SU-DHL-6 (cell line): ENCODE data around the gene PCDHGB4.

Experiments
- H2AFZ ChIP-seq: fragments of 200-600 bp; sonication (generic); 2 replicates; pipeline ENCODE4 v1.6.1; 2014; ENCODE audit warnings: low read depth, mild to moderate bottlenecking, moderate library complexity, mixed read lengths, antibody characterized with exemption, low read length; ENCODE audit not compliant: severe bottlenecking
- H3F3A ChIP-seq: fragments of 200-600 bp; shearing (Covaris generic); 2 replicates; pipeline ENCODE4 v1.6.0; 2016; ENCODE audit warnings: antibody characterized with exemption, mild to moderate bottlenecking; ENCODE audit not compliant: insufficient read depth
- H3K27ac ChIP-seq: fragments of 200-600 bp; sonication (generic); 2 replicates; pipeline ENCODE4 v1.5.1; 2016; ENCODE audit warnings: low read depth, mild to moderate bottlenecking, low read length, moderate library complexity, mixed read lengths
- H3K27me3 ChIP-seq: fragments of 200-600 bp; sonication (generic), shearing (Covaris generic); 2 replicates; pipeline ENCODE4 v1.6.0; 2014; ENCODE audit warnings: mild to moderate bottlenecking, low read length
- H3K36me3 ChIP-seq: fragments of 200-600 bp; sonication (generic); 2 replicates; pipeline ENCODE4 v1.6.1; 2014; ENCODE audit warnings: mild to moderate bottlenecking, low read length, mixed read lengths
- H3K4me2 ChIP-seq: fragments of 300-600, 200-600 bp; shearing (Covaris generic), sonication (generic); 2 replicates; pipeline ENCODE4 v1.6.0; 2014; ENCODE audit warnings: low read length, low read depth, mild to moderate bottlenecking; ENCODE audit not compliant: poor library complexity, severe bottlenecking
- H3K4me3 ChIP-seq: fragments of 200-600 bp; sonication (generic); 2 replicates; pipeline ENCODE4 v1.5.1; 2014; ENCODE audit warnings: antibody characterized with exemption, low read length, mild to moderate bottlenecking, mixed read lengths; ENCODE audit not compliant: insufficient read depth, poor library complexity, severe bottlenecking
- H3K79me2 ChIP-seq: fragments of 200-600 bp; sonication (generic); 2 replicates; pipeline ENCODE4 v1.6.1; 2014; ENCODE audit warnings: mild to moderate bottlenecking, low read length, moderate library complexity; ENCODE audit not compliant: insufficient read depth
- H3K9ac ChIP-seq: fragments of 200-600 bp; sonication (generic); 2 replicates; pipeline ENCODE4 v1.7.0; 2014; ENCODE audit warnings: mild to moderate bottlenecking, low read length
- H3K9me2 ChIP-seq: fragments of 200-600 bp; sonication (generic); replicated peaks from 2 replicates; pipeline ENCODE4 v1.6.1; 2014; ENCODE audit warnings: low read length; ENCODE audit not compliant: insufficient read depth
- H3K9me3 ChIP-seq: fragments of 200-600 bp; sonication (generic); 2 replicates; pipeline ENCODE4 v1.6.1; 2014; ENCODE audit warnings: low read length, mixed read lengths; ENCODE audit not compliant: insufficient read depth
- H4K20me1 ChIP-seq: fragments of 200-600 bp; sonication (generic); 2 replicates; pipeline ENCODE4 v1.6.1; 2014; ENCODE audit warnings: low read depth, mild to moderate bottlenecking, antibody characterized with exemption, low read length, moderate library complexity, mixed read lengths
- EZH2phosphoT487 ChIP-seq: fragments of 200-600 bp; sonication (generic), shearing (Covaris generic); conservative IDR thresholded peaks from 2 replicates; pipeline ENCODE4 v1.6.1; 2018; ENCODE audit warnings: mild to moderate bottlenecking, antibody characterized with exemption, low read length, moderate library complexity, mixed read lengths
- TF ChIP-seq, protein P1 (sequence below): fragments of 200-600 bp; sonication (generic); IDR thresholded peaks from one replicate; pipeline ENCODE4 v1.5.1; 2017; ENCODE audit warnings: antibody characterized with exemption, mild to moderate bottlenecking, low read length, moderate library complexity; ENCODE audit not compliant: insufficient read depth, poor library complexity, severe bottlenecking

The PCDHGB4 gene

DNA sequence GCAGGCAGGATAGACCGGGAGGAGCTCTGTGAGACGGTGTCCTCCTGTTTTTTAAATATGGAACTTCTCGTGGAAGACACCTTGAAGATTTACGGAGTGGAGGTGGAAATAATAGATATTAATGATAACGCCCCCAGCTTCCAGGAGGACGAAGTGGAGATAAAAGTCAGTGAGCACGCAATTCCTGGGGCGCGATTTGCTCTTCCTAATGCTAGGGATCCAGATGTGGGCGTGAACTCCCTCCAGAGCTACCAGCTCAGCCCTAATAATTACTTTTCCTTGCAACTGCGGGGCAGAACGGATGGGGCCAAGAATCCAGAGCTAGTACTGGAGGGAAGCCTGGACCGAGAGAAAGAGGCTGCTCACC is 34.0 kb downstream of the PCDHGB4 start:
- H3K9me3 ChIP-seq, result peaks cover 12% of the 10 kb centered on the region; the same call in 1 of the 2 replicates
- no peaks in the 10 kb centered on the region for H3F3A ChIP-seq
- H3K27ac ChIP-seq, result no peak overlapping the region
- H3K36me3 ChIP-seq, result 0 out of 2 replicates have a peak, but pooled peaks cover 2% of the 10 kb centered on the region
- TF ChIP-seq, protein P1, sequence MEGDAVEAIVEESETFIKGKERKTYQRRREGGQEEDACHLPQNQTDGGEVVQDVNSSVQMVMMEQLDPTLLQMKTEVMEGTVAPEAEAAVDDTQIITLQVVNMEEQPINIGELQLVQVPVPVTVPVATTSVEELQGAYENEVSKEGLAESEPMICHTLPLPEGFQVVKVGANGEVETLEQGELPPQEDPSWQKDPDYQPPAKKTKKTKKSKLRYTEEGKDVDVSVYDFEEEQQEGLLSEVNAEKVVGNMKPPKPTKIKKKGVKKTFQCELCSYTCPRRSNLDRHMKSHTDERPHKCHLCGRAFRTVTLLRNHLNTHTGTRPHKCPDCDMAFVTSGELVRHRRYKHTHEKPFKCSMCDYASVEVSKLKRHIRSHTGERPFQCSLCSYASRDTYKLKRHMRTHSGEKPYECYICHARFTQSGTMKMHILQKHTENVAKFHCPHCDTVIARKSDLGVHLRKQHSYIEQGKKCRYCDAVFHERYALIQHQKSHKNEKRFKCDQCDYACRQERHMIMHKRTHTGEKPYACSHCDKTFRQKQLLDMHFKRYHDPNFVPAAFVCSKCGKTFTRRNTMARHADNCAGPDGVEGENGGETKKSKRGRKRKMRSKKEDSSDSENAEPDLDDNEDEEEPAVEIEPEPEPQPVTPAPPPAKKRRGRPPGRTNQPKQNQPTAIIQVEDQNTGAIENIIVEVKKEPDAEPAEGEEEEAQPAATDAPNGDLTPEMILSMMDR, result no peak
- TF ChIP-seq EZH2phosphoT487, result no peak
- H4K20me1 ChIP-seq, result no peaks in the 10 kb centered on the region
- H3K9ac ChIP-seq, result no peak overlapping the region
- no peak overlapping the region for H3K4me3 ChIP-seq
- no peaks in the 10 kb centered on the region for H3K9me2 ChIP-seq
- no peaks in the 10 kb centered on the region for H3K27me3 ChIP-seq
- no peaks in the 10 kb centered on the region for H3K79me2 ChIP-seq
- H3K4me2 ChIP-seq, result no peak overlapping the region
- no peak overlapping the region for H2AFZ ChIP-seq

DNA sequence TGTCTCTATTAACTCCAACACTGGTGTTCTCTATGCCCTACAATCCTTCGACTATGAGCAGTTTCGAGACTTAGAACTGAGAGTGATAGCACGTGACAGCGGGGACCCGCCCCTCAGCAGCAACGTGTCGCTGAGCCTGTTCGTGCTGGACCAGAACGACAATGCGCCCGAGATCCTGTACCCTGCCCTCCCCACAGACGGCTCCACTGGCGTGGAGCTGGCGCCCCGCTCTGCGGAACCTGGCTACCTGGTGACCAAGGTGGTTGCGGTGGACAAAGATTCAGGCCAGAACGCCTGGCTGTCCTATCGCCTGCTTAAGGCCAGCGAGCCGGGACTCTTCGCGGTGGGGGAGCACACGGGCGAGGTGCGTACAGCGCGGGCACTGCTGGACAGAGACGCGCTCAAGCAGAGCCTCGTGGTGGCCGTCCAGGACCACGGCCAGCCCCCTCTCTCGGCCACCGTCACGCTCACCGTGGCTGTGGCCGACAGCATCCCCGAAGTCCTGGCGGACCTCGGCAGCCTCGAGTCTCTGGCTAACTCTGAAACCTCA is 35.3 kb downstream of the PCDHGB4 start:
- no peak overlapping the region for H3K4me3 ChIP-seq
- no peak overlapping the region for H3K27ac ChIP-seq
- H3K9ac ChIP-seq, result no peak overlapping the region
- no peak for TF ChIP-seq EZH2phosphoT487
- TF ChIP-seq, protein P1, result no peak
- no peak overlapping the region for H2AFZ ChIP-seq
- 0 out of 2 replicates have a peak, but pooled peaks cover 2% of the 10 kb centered on the region for H3K36me3 ChIP-seq
- no peaks in the 10 kb centered on the region for H3F3A ChIP-seq
- no peak overlapping the region for H3K4me2 ChIP-seq
- no peaks in the 10 kb centered on the region for H4K20me1 ChIP-seq
- no peaks in the 10 kb centered on the region for H3K27me3 ChIP-seq
- peaks cover 15% of the 10 kb centered on the region; the same call in 1 of the 2 replicates for H3K9me3 ChIP-seq
- no peaks in the 10 kb centered on the region for H3K79me2 ChIP-seq
- H3K9me2 ChIP-seq, result no peaks in the 10 kb centered on the region

DNA sequence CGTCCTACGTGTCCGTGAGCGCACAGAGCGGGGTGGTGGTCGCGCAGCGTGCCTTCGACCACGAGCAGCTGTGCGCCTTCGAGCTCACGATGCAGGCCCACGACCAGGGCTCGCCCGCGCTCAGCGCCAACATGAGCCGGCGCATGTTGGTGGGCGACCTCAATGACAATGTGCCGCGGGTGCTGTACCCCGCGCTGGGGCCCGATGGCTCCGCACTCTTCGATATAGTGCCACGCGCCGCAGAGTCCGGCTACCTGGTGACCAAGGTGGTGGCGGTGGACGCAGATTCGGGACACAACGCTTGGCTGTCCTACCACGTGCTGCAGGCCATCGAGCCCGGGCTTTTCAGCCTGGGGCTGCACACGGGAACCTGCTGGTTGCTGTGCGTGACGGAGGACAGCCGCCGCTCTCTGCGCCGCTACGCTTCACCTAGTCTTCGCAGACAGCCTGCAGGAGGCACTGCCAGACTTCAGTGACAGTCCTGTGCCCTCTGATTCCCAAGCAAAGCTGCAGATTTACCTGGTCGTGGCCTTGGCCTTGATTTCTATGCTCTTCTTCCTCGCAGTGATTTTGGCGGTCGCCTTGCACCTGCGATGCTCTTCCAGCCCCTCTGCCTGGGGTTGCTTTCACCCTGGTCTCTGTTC is 40.4 kb downstream of the PCDHGB4 start:
- H3K27ac ChIP-seq, result no peak overlapping the region
- H3F3A ChIP-seq, result no peaks in the 10 kb centered on the region
- no peak overlapping the region for H2AFZ ChIP-seq
- H3K36me3 ChIP-seq, result no peaks in the 10 kb centered on the region; the same call in 1 of the 2 replicates
- no peaks in the 10 kb centered on the region for H3K9me2 ChIP-seq
- H3K4me3 ChIP-seq, result no peak overlapping the region
- H3K9me3 ChIP-seq, result peaks cover 11% of the 10 kb centered on the region; the same call in 1 of the 2 replicates
- H3K27me3 ChIP-seq, result no peaks in the 10 kb centered on the region
- no peaks in the 10 kb centered on the region for H3K79me2 ChIP-seq
- H4K20me1 ChIP-seq, result no peaks in the 10 kb centered on the region
- no peak overlapping the region for H3K4me2 ChIP-seq
- TF ChIP-seq, protein P1, result no peak
- no peak for TF ChIP-seq EZH2phosphoT487
- no peak overlapping the region for H3K9ac ChIP-seq
